Gastrocnemius medialis (tissue), 4 donors: ENCODE data around the gene ZFYVE21.

Experiments used
- POLR2A ChIP-seq, 2 donors: fragments of 450-650 bp; IDR thresholded peaks; one replicate each; pipeline ENCODE4 v1.6.1; 2017; ENCODE audit warnings: antibody characterized with exemption in 2 of 2, mild to moderate bottlenecking in 2 of 2, moderate library complexity in 2 of 2
- TF ChIP-seq, protein P1 (sequence below), 5 experiments: fragments of 450-650 bp in 3 of 5; fragments of 200-600 bp in 2 of 5; sonication (generic) in 2 of 5; IDR thresholded peaks in 4 of 5; conservative IDR thresholded peaks in 1 of 5; 1 replicate in 4 of 5; 2 replicates in 1 of 5; pipeline ENCODE4 v1.5.1; 2016 to 2019; ENCODE audit warnings: antibody characterized with exemption in 5 of 5, mild to moderate bottlenecking in 3 of 5, moderate library complexity in 3 of 5

DNA sequence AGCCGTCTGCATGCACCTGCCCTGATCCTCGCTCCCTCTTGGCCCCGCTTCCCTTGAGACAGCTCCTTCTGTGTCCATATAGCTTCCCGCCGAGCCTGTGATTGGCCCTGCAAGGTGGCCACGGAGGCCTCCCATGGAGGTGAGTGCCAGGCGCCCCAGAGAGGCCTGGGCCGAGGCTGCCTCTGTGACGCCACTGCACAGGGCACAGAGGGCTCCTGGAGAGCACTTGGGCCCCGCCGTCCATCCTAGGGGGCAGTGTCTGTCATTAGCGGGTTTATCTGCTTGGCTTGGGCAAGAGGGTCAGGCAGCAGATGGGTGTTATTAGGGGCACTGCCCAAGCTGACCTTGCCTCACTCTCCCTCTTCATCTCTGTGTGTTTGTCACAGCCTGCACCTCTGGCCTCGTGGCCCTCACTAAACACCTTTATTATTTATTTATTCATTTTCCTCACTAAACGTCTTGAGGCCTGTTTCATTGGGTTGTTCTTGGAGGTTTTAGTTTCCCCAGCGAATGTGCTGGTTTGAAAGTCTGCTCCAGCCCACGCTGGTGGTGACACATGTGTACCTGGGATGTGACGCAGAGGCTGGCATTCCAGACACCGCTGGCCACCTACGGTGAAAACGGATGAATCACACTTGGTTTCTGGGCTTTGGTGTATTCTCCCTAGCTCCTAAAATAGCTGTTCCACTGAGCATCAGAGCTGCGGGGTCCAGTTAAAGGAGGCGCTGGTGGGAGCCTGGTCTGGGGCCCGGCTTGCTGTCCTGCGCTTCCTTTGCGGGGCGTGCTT lies 5.9 kb downstream of the ZFYVE21 start:
- TF ChIP-seq, protein P1, sequence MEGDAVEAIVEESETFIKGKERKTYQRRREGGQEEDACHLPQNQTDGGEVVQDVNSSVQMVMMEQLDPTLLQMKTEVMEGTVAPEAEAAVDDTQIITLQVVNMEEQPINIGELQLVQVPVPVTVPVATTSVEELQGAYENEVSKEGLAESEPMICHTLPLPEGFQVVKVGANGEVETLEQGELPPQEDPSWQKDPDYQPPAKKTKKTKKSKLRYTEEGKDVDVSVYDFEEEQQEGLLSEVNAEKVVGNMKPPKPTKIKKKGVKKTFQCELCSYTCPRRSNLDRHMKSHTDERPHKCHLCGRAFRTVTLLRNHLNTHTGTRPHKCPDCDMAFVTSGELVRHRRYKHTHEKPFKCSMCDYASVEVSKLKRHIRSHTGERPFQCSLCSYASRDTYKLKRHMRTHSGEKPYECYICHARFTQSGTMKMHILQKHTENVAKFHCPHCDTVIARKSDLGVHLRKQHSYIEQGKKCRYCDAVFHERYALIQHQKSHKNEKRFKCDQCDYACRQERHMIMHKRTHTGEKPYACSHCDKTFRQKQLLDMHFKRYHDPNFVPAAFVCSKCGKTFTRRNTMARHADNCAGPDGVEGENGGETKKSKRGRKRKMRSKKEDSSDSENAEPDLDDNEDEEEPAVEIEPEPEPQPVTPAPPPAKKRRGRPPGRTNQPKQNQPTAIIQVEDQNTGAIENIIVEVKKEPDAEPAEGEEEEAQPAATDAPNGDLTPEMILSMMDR (IDR thresholded peaks at IDR 0.05 in 4 of 5, conservative IDR thresholded peaks at IDR 0.05 in 1 of 5), result no peak
- TF ChIP-seq POLR2A (IDR thresholded peaks at IDR 0.05), result no peak
